ENCODE measurements around the gene CARS1. TPM values are rescaled to one million over a fixed set of nuclear protein-coding genes. Genes with fewer than 3 reads are reported as not detected.
A peak's percentile ranks its signal among the peaks of the same experiment; 100 is the strongest.

Gene CARS1
- total and polyA plus RNA-seq, 2 of the 8 experiments (the other 6 are each of a cell fraction or from before 2014, with no cell fraction given): 44.1 to 100 TPM

GRCh38 chr11:2991452-2992233 lies 65.6 kb downstream of the CARS1 start (continued):
- TF ChIP-seq RAD21 (IDR thresholded peaks at IDR 0.05 in 1 of 2, conservative IDR thresholded peaks at IDR 0.05 in 1 of 2; ENCODE audit: low read depth in 2 of 2, low read length in 2 of 2): no peak
- TF ChIP-seq PHF8 (conservative IDR thresholded peaks at IDR 0.05; ENCODE audit: low read depth, low read length): peak; percentile 35; the same call in 1 of the 2 replicates
- no peak for TF ChIP-seq CHD2 (IDR thresholded peaks at IDR 0.05; ENCODE audit: low read length)
- TF ChIP-seq E2F6 (IDR thresholded peaks at IDR 0.05): no peak
- no peak for TF ChIP-seq ATF2 (IDR thresholded peaks at IDR 0.05; ENCODE audit: low read length)
- TF ChIP-seq POLR2A (IDR thresholded peaks at IDR 0.05; ENCODE audit: control extremely low read depth in 1 of 2, low read depth in 2 of 2, low read length in 2 of 2): peak in 1 of 2 experiments; percentile 13; a peak in 1 of 3 replicates
